Loucy (cell line): ENCODE measurements around the gene ABCF3.

Experiments
- CTCF ChIP-seq: fragments of 200-600 bp; sonication (generic); conservative IDR thresholded peaks from 2 replicates; pipeline ENCODE4 v1.5.1; 2014; ENCODE audit warnings: mild to moderate bottlenecking, antibody characterized with exemption, low read length
- EZH2phosphoT487 ChIP-seq: fragments of 200-600 bp; IDR thresholded peaks from 2 replicates; pipeline ENCODE4 v1.6.1; 2018; ENCODE audit warnings: antibody characterized with exemption, mild to moderate bottlenecking, moderate library complexity, borderline replicate concordance

DNA sequence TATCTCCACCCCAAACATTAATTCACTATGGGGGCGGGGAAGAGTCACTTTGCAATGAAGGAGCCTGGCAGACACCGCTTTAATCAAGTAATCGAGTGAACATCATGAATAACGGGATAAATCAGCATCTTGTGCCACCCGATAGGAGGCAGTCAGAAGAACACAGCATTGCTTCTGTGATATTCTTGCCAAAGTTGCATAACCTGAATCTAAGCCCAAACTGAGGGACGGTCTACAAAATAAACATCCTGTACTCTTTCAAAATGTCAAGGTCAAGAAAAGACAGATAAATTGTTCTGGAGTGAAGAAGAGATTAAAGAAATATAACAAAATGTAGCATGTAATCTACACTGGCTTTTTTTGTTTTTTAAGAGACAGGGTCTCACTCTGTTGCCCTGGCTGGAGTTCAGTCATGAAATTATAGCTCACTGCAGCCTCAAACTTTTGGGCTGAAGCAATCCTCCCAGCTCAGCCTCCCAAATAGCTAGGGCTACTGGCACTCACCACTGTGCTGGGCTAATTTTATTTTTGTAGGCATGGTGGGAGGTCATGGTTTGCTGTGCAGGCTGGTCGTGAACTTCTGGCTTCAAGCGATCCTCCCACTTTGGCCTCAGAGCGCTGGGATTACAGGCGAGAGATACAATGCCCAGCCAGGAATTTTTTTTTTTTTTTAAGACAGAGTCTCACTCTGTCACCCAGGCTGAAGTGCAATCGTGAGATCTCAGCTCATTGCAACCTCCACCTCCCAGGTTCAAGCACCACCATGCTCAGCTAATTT, 23.3 kb downstream of the ABCF3 start:
- TF ChIP-seq EZH2phosphoT487: no peak
- no peak for TF ChIP-seq CTCF
